HUES48 (cell line): Measurements from ENCODE around the gene TUBA4B.

ENCODE experiments used
- H3K27ac ChIP-seq: one replicate; pipeline ENCODE4 v1.7.0; 2013; ENCODE audit warnings: low read depth, low read length, inconsistent platforms
- H3K27me3 ChIP-seq: 2 replicates; pipeline ENCODE4 v1.6.1; 2013; ENCODE audit warnings: mild to moderate bottlenecking, low read length; ENCODE audit not compliant: control insufficient read depth, insufficient read depth
- H3K36me3 ChIP-seq: 2 replicates; pipeline ENCODE4 v1.6.1; 2013; ENCODE audit warnings: low read length; ENCODE audit not compliant: control insufficient read depth, insufficient read depth
- H3K4me1 ChIP-seq: 2 replicates; pipeline ENCODE4 v1.6.1; 2013; ENCODE audit warnings: mild to moderate bottlenecking, low read length; ENCODE audit not compliant: control insufficient read depth, insufficient read depth
- H3K4me3 ChIP-seq: 2 replicates; pipeline ENCODE4 v1.5.1; 2013; ENCODE audit warnings: mild to moderate bottlenecking, low read depth, low read length
- H3K9ac ChIP-seq: 2 replicates; pipeline ENCODE4 v1.6.1; 2013; ENCODE audit warnings: mild to moderate bottlenecking, low read depth, low read length, moderate library complexity
- H3K9me3 ChIP-seq: 2 replicates; pipeline ENCODE4 v1.6.1; 2013; ENCODE audit warnings: low read length; ENCODE audit not compliant: control insufficient read depth, insufficient read depth

TUBA4B gene

GRCh38 chr2:219210196-219210885 is 42.7 kb upstream of the TUBA4B start:
- Histone ChIP-seq H3K9ac (no peak overlapping the region), H3K27me3 (no peaks in the 10 kb centered on the region), H3K4me1 (0 out of 2 replicates have a peak, but pooled peaks cover 5% of the 10 kb centered on the region), H3K27ac (no peak overlapping the region), H3K4me3 (no peak overlapping the region), H3K36me3 (peaks cover 68% of the 10 kb centered on the region), H3K9me3 (no peaks in the 10 kb centered on the region)

DNA sequence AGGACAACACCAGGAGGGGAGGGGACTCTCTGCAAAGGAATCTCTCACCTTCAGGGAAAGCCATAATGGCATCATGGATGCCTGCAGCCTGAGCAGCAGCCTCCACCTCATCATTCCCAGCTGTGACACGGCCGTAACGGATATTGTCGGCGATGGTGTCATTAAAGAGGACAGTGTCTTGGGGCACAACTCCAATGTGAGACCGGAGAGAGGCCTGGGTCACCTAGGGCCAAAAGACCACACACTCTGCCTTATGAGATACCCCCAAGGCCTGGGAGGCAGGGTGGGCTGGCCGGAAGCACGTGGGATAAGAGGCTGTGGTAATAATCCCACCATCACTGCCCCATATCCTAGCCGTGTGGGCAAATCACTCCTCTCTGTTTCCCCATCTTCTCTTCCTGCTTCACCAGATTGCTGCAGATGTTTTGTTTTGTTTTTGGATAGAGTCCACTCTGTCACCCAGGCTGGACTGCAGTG is 42.1 kb upstream of the TUBA4B start:
- no peak overlapping the region for H3K4me3 ChIP-seq
- H3K36me3 ChIP-seq, result peaks cover 68% of the 10 kb centered on the region
- no peak overlapping the region for H3K27ac ChIP-seq
- H3K9me3 ChIP-seq, result no peaks in the 10 kb centered on the region
- H3K27me3 ChIP-seq, result no peaks in the 10 kb centered on the region
- 0 out of 2 replicates have a peak, but pooled peaks cover 5% of the 10 kb centered on the region for H3K4me1 ChIP-seq
- no peak overlapping the region for H3K9ac ChIP-seq

DNA sequence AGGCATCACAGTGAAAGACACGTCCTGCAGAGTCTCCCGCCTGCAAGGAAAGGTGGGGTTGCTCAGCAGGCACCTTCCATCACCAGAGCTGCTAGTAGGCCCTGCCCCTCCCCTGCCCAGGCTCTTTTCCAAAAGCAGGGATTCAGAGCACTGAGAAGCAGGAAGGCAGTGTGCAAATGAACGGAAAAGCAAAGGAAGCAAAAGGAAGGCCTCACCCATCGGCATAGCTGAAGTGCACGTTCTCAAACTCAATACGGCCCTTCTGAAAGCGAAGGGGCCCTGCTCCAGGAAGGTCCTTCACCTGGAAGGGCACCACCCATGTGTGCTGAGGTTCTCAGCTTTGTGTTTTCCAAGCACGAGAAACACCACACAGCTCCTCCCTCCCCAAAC is 40.0 kb upstream of the TUBA4B start:
- H3K9me3 ChIP-seq, result no peaks in the 10 kb centered on the region
- no peak overlapping the region for H3K27ac ChIP-seq
- peaks cover 70% of the 10 kb centered on the region for H3K36me3 ChIP-seq
- H3K4me3 ChIP-seq, result no peak overlapping the region
- H3K4me1 ChIP-seq, result no peaks in the 10 kb centered on the region
- no peak overlapping the region for H3K9ac ChIP-seq
- no peaks in the 10 kb centered on the region for H3K27me3 ChIP-seq

DNA sequence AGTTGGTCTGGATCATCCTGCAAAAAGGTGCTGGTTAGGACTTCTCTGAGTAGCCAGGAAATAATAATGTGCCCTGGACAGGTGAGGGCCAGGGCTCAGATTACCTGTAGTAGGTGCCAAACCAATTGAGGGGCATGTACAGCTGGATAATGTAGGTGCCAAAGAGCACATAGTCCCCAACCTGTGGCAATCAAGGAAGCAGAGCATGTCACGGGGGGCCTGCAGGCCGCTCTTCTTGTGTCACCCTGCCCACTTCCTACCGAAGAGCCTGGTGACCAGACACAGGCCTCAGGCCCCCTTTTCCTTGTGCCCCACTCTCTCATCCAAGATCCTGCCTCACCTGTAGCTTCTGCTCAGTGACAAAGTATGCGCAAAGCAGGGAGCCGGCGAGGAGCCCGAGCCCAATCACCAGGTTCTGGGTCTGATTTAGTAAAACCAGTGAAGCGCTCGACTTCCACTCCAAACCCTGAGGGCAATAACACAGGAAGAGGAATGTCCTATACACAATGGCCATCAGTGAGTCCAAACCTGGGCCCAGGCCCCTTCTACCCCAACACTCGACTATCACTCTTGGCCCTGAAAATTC is 39.5 kb upstream of the TUBA4B start:
- Histone ChIP-seq H3K27me3 (no peaks in the 10 kb centered on the region), H3K4me1 (no peaks in the 10 kb centered on the region), H3K9me3 (no peaks in the 10 kb centered on the region), H3K36me3 (peaks cover 64% of the 10 kb centered on the region), H3K9ac (no peak overlapping the region), H3K27ac (no peak overlapping the region), H3K4me3 (no peak overlapping the region)

- H3K9me3 ChIP-seq, result no peaks in the 10 kb centered on the region
- H3K27me3 ChIP-seq, result no peaks in the 10 kb centered on the region
- H3K36me3 ChIP-seq, result peaks cover 58% of the 10 kb centered on the region
- H3K4me3 ChIP-seq, result no peak overlapping the region
- H3K9ac ChIP-seq, result no peak overlapping the region
- H3K27ac ChIP-seq, result no peak overlapping the region
- H3K4me1 ChIP-seq, result peaks cover 2% of the 10 kb centered on the region; the same call in 1 of the 2 replicates
Measured at GRCh38 chr2:219214141-219214540, 38.9 kb upstream of the TUBA4B start.

GRCh38 chr2:219214786-219215185 is 38.3 kb upstream of the TUBA4B start:
- Histone ChIP-seq H3K4me1 (peaks cover 4% of the 10 kb centered on the region; the same call in 1 of the 2 replicates), H3K4me3 (no peak overlapping the region), H3K9me3 (no peaks in the 10 kb centered on the region), H3K36me3 (peaks cover 52% of the 10 kb centered on the region), H3K9ac (no peak overlapping the region), H3K27me3 (no peaks in the 10 kb centered on the region), H3K27ac (no peak overlapping the region)

GRCh38 chr2:219215871-219216534 is 37.0 kb upstream of the TUBA4B start:
- peaks cover 4% of the 10 kb centered on the region; the same call in 1 of the 2 replicates for H3K4me1 ChIP-seq
- H3K4me3 ChIP-seq, result no peak overlapping the region
- no peaks in the 10 kb centered on the region for H3K9me3 ChIP-seq
- no peak overlapping the region for H3K9ac ChIP-seq
- peaks cover 49% of the 10 kb centered on the region for H3K36me3 ChIP-seq
- no peaks in the 10 kb centered on the region for H3K27me3 ChIP-seq
- H3K27ac ChIP-seq, result no peak overlapping the region

DNA sequence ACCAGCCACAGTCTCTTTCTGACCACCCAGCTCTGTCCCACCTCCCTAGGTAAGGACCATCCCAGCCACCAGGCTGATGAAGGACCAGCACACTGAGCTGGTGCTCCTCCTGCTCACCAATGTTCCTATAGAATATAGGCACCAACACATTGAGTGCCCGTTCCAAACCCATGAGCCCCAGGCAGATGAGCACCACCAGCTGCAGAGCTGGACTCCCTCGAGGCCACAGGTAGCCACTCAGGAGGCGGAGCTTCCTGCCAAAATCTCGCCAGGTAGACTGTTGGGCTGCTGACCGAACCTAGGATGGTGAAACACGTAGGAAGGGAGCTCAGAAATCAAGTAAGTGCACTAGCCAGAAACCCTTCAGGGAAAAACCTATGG is 36.5 kb upstream of the TUBA4B start:
- Histone ChIP-seq H3K27ac (no peak overlapping the region), H3K27me3 (no peaks in the 10 kb centered on the region), H3K36me3 (peaks cover 51% of the 10 kb centered on the region), H3K4me3 (no peak overlapping the region), H3K9ac (no peak overlapping the region), H3K4me1 (peaks cover 4% of the 10 kb centered on the region; the same call in 1 of the 2 replicates), H3K9me3 (no peaks in the 10 kb centered on the region)

DNA sequence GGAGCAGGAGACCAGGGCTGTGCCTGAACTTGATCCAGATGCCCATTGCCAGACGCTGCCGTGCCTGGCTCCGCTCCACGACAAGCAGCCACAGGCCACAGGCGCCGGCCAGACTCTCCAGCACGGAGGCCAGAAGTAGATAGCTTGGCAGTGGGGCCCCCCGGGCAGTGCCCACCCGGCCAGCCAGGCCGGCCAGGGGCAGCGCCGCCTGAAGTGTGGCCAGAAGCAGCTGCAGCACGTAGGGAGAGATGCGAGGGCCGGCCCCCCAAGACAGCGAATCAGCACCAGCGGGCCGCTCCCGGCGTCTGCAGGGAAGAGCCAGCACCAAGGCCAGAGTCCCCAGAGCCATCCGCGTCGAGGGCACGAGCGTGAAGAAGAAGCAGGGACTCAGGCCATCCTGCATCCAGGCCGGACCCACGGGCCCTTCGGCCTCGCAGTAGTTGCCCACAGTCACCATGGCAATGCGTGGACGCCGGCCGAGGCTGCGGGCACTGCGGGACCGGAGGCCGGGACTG is 34.8 kb upstream of the TUBA4B start:
- H3K36me3 ChIP-seq, result peaks cover 52% of the 10 kb centered on the region
- no peaks in the 10 kb centered on the region for H3K9me3 ChIP-seq
- H3K9ac ChIP-seq, result peak overlapping the region; percentile 83
- no peaks in the 10 kb centered on the region for H3K27me3 ChIP-seq
- H3K4me1 ChIP-seq, result peaks cover 4% of the 10 kb centered on the region; the same call in 1 of the 2 replicates
- peak overlapping the region; percentile 74 for H3K27ac ChIP-seq
- peak overlapping the region; percentile 74 for H3K4me3 ChIP-seq

DNA sequence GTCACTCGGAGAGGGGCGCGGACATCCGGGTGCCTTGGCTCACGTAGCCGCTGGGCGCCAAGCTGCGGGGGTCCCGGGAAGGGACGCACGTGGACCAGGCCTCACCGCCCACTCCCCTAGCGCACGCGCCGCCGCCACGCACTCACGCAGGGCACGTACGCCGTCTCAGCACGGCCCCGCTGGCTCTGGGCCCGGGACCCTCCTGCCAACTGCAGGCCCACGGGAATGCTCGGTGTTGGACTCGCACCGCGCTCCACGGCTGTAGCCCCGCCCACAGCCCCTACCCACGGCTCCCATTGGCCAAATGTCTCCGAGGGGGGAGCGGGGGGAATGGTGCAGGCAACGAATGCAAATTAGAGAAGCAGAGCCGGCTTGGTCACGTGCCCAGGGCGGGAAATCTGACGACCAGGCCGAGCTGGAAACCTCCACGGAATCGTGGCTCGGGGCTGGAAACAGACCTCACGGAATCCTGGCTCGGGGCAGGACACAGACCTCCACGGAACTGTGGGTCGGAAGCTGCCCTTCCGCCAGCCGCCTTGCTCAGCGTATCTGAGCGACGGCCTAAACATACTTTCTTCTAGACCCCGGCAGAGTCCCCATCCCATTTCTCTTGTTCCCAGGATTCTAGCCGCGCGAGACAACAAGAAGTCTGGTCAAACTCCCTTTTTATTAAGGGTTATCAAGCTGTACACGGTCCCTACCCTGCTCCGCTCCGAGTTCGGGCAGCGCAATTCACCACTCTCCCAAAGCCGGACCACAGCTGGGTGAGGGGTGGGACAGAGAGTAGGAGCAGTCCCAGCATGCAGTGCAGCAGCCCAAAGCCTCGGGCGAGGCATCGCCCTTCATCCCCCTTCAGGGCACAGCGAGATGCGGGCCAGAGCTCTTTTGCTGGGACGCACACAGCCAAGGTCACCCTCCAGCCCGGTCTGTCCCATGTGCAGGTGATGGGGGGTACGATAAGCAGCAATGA is 34.0 kb upstream of the TUBA4B start, which contains the start of gene ABCB6:
ABCB6 (minus strand) TSS at position 227 of the 970 bp plus-strand sequence. CDS start 285 bp downstream, outside the sequence.
- Histone ChIP-seq H3K27ac (peak within 1 kb of the TSS; percentile 74), H3K36me3 (peaks cover 53% of the 10 kb centered on the region), H3K4me1 (peaks cover 4% of the 10 kb centered on the region; the same call in 1 of the 2 replicates), H3K4me3 (peak within 1 kb of the TSS; percentile 74), H3K9me3 (no peaks in the 10 kb centered on the region), H3K9ac (peak within 1 kb of the TSS; percentile 83), H3K27me3 (no peaks in the 10 kb centered on the region)
